PFSK-1 (cell line): ENCODE results near the gene CPSF3.

Experiments used
- FOXP2 ChIP-seq: optimal IDR thresholded peaks from 2 replicates; pipeline ENCODE3; 2011; ENCODE audit warnings: borderline replicate concordance, control low read depth, inconsistent platforms; ENCODE audit not compliant: insufficient read depth; ENCODE audit errors: extremely low read length, extremely low read depth
- POLR2AphosphoS5 ChIP-seq: IDR thresholded peaks from 2 replicates; pipeline ENCODE4 v1.6.1; 2012; ENCODE audit warnings: low read depth, mild to moderate bottlenecking, control low read depth, low read length, moderate library complexity
- REST ChIP-seq, 2 experiments: IDR thresholded peaks; 2 replicates each; pipeline versions ENCODE4 v1.6.1 to v1.8.0; 2011 to 2012; ENCODE audit warnings: low read depth in 2 of 2, low read length in 2 of 2, control low read depth in 1 of 2, inconsistent platforms in 1 of 2, mild to moderate bottlenecking in 1 of 2, moderate library complexity in 1 of 2; ENCODE audit not compliant: insufficient read depth in 1 of 2
- SIN3A ChIP-seq: IDR thresholded peaks from 2 replicates; pipeline ENCODE4 v1.6.1; 2012; ENCODE audit warnings: mild to moderate bottlenecking, low read length, moderate library complexity, borderline replicate concordance; ENCODE audit not compliant: insufficient read depth
- TAF1 ChIP-seq: IDR thresholded peaks from 2 replicates; pipeline ENCODE4 v1.6.1; 2012; ENCODE audit warnings: low read length, control low read depth, borderline replicate concordance; ENCODE audit not compliant: insufficient read depth

CPSF3 gene

DNA sequence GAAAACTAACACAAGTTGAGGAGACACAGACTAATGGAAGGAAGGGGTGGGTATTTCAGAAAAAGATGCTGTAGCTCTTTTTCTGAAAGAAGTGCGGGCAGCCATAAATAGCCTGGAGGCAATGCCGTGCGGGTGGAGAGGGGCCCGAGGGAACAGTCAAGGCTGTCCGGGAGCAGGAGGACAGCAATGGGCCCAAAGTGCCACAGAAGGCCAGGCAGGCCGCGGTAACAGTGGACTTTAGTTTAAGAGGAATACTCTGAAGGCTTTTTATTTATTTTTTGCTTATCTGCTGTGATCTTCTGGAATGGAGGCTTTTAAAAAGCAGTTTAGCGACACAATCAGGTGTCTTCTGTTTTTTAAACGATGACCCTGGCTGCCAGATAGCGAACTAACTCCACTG is 3.0 kb upstream of the CPSF3 start:
- no peak for TF ChIP-seq FOXP2
- TF ChIP-seq TAF1 = no peak
- TF ChIP-seq SIN3A = no peak
- TF ChIP-seq REST (IDR thresholded peaks at IDR 0.05; ENCODE audit: insufficient read depth in 1 of 2, low read depth in 2 of 2, low read length in 2 of 2) = no peak
- no peak for TF ChIP-seq POLR2AphosphoS5

DNA sequence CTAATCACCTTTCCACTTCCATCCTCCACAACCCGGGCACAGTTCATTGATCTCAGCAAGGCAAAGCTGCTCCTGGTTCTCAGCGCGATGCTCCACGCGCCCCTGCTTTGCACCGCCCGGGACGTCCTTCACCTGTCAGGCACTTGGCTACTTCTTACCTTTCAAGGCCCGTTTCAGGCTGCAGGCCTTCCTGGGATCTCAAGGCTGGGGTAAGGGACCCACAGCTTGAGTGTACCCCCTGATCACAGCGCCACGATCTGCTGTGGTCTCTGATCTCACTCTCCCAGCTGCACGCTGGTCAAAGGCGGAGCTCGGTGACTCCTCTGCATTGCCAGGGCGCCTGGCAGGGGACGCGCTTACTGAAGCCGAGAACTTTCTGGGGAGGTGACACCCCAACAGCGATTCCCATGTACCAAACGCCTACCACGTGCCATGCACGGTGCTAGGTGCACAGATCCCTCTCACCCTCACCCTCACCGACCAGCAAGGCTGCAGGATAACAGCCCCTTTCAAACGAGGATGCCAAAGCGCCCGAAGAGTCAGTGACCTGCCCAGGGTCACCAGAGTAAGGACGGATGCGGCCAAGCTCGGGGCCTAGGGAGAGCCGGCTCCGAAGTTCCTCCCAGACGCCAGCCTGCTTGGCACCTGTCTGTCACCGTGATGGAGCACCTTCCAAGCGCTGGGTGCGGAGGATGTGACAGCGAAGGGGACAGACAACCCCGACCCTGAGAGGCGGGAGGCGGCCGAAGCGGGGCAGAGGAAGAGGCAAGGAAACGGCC is 944 bp upstream of the CPSF3 start:
- TF ChIP-seq REST (IDR thresholded peaks at IDR 0.05; ENCODE audit: insufficient read depth in 1 of 2, low read depth in 2 of 2, low read length in 2 of 2) (no peak), POLR2AphosphoS5 (no peak), FOXP2 (no peak), SIN3A (no peak), TAF1 (no peak)

DNA sequence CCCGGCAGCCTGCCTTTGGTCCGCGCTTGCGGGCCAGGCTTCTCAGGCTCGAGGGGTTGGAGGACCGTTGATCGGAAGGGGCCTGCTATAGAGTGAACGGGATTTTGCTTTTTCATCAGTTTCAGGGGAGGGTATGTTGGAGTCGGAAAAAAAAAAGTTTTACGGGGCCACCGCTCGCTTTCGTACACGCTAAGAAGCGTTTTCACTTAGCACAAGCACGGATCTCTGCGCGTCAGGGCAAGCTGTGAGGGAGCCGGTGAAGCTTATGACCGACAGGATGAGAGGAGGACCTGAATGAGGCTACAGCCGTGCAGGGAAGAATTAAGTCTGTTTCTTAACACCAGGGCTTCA is 443 bp downstream of the CPSF3 start:
- TF ChIP-seq TAF1 = no peak
- no peak for TF ChIP-seq REST (IDR thresholded peaks at IDR 0.05; ENCODE audit: insufficient read depth in 1 of 2, low read depth in 2 of 2, low read length in 2 of 2)
- TF ChIP-seq POLR2AphosphoS5 = no peak
- no peak for TF ChIP-seq FOXP2
- TF ChIP-seq SIN3A = no peak

DNA sequence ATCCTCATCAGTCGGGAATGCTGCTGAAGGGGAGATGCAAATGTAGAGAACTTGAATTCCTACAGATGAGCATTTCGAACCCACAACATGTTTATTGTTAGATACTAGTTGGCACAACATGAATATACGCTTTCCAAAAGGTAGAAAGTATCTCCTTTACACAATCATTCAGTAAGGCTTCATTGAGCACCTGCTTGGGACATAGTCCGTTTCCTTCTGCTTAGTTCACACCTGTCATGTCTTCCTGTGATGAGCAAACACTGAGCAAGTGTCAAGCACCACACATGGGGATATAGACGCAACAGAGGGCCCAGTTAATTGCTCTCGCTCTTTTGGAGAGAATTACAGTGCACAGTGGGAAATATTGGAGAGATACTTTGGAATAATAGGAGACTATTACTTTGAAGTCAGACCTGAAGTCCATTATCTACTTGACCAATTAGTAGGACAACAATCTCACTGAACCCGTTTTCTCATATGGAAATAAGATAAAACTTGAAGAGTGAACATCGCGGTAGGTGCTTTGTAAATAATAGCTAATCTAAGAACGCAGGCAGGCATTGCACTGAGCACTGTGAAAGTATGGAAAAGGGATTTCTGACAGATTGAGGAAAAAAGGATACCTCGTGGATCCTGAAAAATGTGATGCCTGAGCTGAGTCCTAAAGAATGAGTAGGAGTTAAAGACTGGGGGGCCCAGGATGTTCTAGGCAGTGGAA is 1.2 kb downstream of the CPSF3 start:
- TF ChIP-seq TAF1 = no peak
- TF ChIP-seq REST (IDR thresholded peaks at IDR 0.05; ENCODE audit: insufficient read depth in 1 of 2, low read depth in 2 of 2, low read length in 2 of 2) = no peak
- TF ChIP-seq POLR2AphosphoS5 = no peak
- no peak for TF ChIP-seq SIN3A
- TF ChIP-seq FOXP2 = no peak
